WI38 (cell line): ENCODE results near the gene EYA2.

Experiments
- H3K4me3 ChIP-seq: 2 replicates; pipeline ENCODE4 v1.5.1; 2011; ENCODE audit warnings: low read depth, mild to moderate bottlenecking, control low read depth, low read length
- TF ChIP-seq, protein P1 (sequence below): IDR thresholded peaks from 2 replicates; pipeline ENCODE4 v1.5.1; 2012; ENCODE audit warnings: low read depth, mild to moderate bottlenecking, control low read depth, low read length

Gene EYA2

DNA sequence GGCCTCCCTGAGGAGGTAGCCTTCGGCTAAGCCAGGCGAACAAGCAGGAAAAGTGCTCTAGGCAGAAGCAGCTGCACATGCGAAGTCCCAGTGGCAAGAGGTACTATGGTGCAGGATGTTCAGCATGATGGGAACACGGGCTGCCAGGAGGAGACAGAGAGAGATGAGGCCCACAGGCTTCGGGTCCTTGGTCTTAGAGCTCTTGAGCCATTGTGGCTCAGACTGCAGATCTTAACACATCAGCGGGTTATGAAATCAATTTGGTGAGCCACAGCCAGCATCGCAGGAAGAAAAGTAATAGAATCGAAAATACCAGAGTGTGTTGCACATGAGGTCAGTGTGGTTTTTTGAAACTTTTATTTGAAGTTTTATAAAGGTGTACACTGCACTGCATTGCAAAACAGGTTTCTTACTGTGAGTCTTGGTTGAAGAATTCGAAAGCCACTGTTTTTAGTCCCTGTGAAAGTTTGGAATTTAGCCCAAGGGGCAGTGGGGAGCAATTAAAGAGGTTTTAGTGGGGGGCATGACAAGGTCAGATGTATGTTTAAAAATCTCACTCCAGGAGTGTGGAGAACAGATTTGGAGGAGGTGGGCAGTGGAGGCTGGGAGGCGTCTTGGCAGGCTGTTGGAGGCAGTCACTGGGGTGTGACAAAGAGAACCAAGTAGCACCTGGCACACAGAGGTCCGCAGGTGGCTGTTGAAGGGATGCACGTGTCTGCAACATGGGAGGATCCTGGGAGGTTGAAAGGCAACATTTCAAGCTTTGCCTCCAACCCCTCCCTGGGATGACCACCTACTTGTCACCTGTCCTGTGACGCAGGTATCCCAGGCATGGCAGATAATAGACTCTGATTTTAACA is 69.3 kb downstream of the EYA2 start:
- no peak overlapping the region for H3K4me3 ChIP-seq
- TF ChIP-seq, protein P1, sequence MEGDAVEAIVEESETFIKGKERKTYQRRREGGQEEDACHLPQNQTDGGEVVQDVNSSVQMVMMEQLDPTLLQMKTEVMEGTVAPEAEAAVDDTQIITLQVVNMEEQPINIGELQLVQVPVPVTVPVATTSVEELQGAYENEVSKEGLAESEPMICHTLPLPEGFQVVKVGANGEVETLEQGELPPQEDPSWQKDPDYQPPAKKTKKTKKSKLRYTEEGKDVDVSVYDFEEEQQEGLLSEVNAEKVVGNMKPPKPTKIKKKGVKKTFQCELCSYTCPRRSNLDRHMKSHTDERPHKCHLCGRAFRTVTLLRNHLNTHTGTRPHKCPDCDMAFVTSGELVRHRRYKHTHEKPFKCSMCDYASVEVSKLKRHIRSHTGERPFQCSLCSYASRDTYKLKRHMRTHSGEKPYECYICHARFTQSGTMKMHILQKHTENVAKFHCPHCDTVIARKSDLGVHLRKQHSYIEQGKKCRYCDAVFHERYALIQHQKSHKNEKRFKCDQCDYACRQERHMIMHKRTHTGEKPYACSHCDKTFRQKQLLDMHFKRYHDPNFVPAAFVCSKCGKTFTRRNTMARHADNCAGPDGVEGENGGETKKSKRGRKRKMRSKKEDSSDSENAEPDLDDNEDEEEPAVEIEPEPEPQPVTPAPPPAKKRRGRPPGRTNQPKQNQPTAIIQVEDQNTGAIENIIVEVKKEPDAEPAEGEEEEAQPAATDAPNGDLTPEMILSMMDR: no peak

DNA sequence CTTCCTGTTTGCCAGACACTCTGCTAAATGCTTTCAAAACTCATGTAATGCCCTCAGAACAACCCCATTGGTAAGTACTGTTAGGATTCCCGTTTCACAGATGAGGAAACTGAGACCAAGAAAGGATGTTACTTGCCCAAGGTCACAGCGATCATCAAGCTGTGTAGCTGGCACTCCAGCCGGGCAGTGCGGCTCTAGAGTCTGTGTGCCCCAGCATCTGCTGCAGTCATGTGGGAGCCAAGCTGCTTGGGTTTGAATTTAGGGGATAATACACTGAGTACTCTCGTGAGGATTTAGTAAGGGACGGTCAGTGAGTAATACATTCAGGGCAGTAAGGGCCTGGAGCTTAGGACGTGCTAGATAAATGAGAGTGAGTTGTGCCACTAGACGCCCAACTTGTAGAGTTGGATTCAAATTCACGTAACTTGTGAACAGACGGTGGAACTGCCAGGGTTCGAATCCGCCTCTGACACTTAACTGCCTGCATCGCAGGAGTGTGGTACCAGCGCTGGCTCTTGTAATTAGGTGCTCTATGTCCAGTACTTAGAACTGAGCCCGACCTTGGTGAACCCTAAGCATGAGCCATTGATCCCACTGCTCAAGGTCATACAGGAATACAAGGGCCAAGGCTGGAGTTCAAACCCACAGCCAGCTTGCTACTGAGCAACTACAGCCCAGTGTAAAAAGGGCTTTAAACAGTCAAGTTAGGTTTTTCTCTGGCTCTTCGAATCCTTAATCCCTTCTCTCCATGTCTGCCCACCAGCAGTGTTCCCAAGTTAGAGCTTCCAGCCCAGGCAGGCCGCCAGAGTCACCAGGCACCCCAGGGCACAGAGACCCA is 70.2 kb downstream of the EYA2 start:
- H3K4me3 ChIP-seq: no peak overlapping the region
- TF ChIP-seq, protein P1: no peak

DNA sequence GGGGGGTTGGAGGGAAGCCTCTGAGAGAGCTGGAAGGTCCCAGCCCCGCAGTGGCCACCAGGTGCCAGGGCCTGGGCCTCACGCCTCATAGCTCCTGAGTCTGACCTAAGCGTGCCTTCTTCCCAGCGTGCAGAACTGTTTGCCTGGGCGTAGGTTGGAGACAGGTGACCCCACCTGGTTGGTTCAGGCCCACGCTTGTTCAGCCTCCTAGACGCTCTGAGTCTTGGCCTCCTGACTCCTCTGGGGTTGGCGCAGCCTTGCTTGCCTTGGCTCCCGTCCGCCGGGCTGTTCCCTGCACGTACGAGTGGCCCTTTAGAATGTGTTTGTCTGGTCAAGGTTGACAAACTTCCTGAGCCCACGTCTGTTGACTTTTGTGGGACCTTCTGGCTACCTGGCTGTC is 70.8 kb downstream of the EYA2 start:
- TF ChIP-seq, protein P1: no peak
- no peak overlapping the region for H3K4me3 ChIP-seq

DNA sequence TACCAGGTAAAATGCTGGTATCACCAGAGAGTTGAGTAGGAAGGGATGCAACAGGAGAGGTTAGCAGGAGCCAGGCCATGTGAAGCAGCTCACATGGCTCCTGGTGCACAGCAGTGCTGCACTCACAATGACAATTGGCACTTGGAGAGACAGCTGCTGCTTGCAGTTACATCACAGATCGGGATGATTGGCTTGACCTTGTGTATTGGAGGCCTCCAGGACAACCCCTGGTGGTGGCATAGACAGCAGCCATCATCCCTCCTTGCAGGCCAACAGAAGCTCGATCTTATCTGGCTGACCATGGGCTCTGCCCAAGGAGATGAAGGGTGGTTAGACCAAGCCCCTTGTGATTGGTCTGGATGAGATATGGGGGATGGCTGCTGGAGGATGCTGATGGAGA is 73.0 kb downstream of the EYA2 start:
- H3K4me3 ChIP-seq: no peak overlapping the region
- TF ChIP-seq, protein P1: no peak

DNA sequence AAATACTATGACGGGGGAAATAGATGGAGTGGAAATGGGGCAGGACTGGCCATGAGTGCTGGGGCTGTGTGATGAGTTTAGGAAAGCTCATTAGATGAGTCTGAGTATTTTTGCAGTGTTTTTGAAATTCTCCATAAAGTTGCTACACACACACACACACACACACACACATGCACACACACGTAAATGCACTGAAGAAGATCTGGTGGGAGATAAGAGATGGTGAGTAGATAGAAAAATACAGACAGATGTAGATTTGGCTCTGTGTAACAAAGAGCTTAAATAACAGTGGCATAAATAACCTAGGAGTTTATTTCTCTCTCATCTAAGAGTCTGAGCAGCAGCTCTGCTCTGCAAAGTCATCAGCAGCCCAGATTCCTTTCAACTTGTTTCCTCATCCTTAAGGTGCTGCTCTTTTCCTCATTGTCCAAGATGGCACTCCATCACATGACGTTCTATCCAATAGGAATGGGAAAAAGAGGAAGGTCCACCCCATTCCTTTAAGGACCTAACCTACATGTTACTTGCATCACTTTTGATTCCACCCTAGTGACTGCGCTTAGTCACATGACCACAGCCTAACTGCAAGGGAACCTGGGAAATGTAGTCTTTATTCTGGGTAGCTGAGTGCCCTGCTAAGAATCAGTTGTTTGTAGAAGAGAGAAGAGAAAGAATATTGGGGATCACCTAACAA is 76.4 kb downstream of the EYA2 start:
- no peak overlapping the region for H3K4me3 ChIP-seq
- TF ChIP-seq, protein P1: no peak

DNA sequence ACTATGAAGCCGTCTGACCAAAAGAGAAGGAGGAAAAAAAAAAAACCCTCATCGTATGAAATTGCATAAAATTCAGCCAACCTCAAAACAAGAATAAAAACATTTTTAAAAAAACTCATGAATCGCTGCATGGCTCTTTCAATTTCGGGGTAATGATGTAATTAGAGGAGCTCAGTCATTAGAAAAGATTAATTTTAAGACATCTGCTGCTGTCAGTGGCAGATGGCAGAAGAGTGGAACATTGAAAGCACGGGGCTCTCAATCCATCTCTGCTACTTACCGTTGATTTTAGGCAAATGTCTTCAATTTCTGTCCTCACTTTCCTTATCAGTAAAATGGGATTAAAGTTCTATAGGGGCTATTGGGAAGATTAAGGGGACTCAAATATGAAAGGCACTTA is 79.1 kb downstream of the EYA2 start:
- no peak overlapping the region for H3K4me3 ChIP-seq
- TF ChIP-seq, protein P1: no peak
